Measurements from ENCODE around the gene AKR7A2. TPM values are rescaled to one million over a fixed set of nuclear protein-coding genes. Genes with fewer than 3 reads are reported as not detected.
"Not testable (repeated sequence)": the region's sequence is repeated elsewhere in the genome, so short reads cannot be mapped to it uniquely, and the experiment has no call there.

Gene AKR7A2
- polyA plus RNA-seq, 1 donor from 2014 or later: 87.9 TPM

DNA sequence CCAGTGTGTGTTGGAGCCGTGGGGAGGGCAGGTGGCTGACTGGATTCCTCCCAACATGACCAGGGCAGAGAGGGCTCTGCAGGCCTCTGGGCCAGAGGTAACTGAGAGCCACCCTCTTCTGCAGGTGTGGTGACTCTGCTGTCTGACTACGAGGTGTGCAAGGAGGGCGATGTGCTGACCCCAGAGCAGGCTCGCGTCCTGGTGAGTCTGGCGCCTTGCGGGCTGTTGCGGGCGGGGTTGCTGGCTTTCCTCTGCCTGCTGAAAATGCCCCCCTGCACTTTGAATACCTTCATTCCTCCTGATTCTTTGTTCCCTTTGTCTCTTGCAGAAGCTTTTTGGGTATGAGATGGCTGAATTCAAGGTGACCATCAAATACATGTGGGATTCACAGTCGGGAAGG, 53.6 kb downstream of the AKR7A2 start:
- no peaks in the 10 kb centered on the region for H3K9me3 Mint-ChIP-seq
- H3K27ac Mint-ChIP-seq: no peak overlapping the region
- H3K4me3 Mint-ChIP-seq: no peak overlapping the region
- peaks cover 3 to 6% (median 4%) of the 10 kb centered on the region in 3 donors for H3K4me1 Mint-ChIP-seq
- H3K36me3 Mint-ChIP-seq: peaks cover under 1% of the 10 kb centered on the region
- no peaks in the 10 kb centered on the region for H3K27me3 Mint-ChIP-seq

DNA sequence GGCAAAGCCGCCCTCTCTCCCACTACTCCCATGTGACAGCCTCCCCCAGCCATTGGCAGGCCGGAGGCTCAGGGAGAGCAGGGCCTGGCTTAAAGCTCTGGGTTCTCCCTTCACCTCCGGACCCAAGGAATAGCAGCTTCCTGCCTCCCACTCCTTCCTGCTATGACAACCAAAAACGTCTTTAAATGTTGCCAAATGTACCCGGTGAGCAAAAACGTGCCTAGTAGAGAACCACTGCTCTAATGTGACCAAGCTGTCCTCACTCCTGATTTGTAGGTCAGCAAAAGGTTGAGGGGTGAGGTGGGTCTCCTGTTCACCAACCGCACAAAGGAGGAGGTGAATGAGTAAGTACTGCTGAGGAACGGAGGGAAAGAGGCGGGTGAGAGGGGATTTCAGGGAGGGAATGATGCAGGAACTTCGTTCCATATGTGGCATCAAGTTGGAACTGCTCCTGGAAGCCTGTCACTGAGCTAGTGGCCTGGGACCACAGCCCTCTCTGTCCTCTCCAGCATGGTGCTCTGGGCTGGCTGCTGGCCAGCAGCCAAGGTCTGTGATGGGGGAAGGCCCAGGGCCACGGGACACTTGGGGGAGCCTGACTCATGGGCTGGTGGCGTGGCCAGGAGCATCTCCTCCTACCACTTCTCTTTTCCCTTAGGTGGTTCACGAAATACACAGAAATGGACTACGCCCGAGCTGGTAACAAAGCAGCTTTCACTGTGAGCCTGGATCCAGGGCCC, 54.6 kb downstream of the AKR7A2 start:
- Mint-ChIP-seq H3K4me3 (no peak overlapping the region), H3K27me3 (no peaks in the 10 kb centered on the region), H3K9me3 (no peaks in the 10 kb centered on the region), H3K4me1 (peaks cover 9 to 12% (median 10%) of the 10 kb centered on the region in 3 donors), H3K27ac (no peak overlapping the region), H3K36me3 (peaks cover 2% of the 10 kb centered on the region)

DNA sequence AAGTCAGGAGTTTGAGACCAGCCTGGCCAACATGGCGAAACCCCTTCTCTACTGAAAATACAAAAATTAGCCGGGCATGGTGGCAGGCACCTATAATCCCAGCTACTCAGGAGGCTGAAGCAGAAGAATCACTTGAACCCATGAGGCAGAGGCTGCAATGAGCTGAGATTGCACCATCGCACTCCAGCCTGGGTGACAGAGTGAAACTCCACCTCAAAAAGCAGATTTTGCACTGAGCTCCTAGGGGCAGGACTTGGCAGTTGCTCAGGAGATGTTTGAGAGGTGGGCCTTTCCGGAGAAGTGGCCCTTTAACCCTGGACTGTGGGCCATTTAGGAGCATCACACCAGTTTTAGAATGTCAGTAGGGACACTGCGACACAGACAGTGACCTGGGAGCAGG, 55.6 kb downstream of the AKR7A2 start:
- H3K36me3 Mint-ChIP-seq, H3K9me3 Mint-ChIP-seq, H3K27ac Mint-ChIP-seq: not testable (repeated sequence)

DNA sequence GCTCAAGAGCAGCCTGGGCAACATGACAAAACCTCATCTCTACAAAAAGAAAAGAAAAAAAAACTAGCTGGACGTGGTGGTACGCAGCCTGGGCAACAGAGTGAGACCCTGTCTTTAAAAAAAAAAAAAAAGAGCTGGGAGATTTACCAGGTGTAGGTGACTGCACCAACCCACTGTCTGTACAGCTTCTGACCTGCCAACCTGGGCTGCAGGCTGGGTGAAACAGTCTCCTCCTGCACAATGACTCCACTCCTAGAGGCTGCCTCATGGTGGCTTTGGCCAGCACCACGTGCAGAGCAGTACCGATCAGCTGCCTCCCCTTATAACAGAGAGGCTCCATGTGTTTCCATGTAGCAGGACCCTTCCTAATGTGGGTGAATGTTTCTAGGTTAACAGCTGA, 56.7 kb downstream of the AKR7A2 start:
- no peaks in the 10 kb centered on the region for H3K27me3 Mint-ChIP-seq
- H3K36me3 Mint-ChIP-seq: peaks cover 2% of the 10 kb centered on the region
- no peaks in the 10 kb centered on the region for H3K9me3 Mint-ChIP-seq
- no peak overlapping the region for H3K4me3 Mint-ChIP-seq
- H3K4me1 Mint-ChIP-seq: peaks cover 16 to 26% (median 18%) of the 10 kb centered on the region in 3 donors
- peak overlapping the region in 1 of 3 donors; percentile 46 for H3K27ac Mint-ChIP-seq

More for the DNA sequence above, 55.6 kb downstream of the AKR7A2 start:
- not testable (repeated sequence) for H3K27me3 Mint-ChIP-seq, H3K4me3 Mint-ChIP-seq
- H3K4me1 Mint-ChIP-seq: peaks cover 9 to 19% (median 10%) of the 10 kb centered on the region in 3 donors

DNA sequence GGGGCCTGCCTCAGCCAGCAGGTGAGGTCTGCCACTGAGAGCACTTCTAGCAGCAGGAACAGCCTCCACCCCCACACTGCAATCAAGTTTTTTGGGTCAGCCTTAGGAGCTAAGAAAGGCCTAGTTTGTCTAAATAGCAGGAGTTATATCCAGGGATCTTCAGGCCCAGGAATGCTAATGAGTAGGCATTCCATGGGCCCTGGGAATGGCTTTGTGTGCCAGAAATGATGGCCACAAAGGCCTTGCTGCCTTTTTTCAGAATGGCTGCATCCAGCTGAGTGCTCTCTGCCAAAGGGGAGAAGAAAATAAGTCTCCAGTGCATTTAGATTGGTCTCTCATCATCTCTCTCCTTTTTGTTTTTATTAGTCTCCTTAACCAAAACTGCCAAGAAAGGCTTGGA, 57.5 kb downstream of the AKR7A2 start:
- Mint-ChIP-seq H3K27ac (no peak overlapping the region), H3K36me3 (peaks cover 2% of the 10 kb centered on the region), H3K4me1 (peaks cover 17 to 28% (median 20%) of the 10 kb centered on the region in 3 donors), H3K27me3 (no peaks in the 10 kb centered on the region), H3K9me3 (no peaks in the 10 kb centered on the region), H3K4me3 (peak overlapping the region in 1 of 4 donors; percentile 40)

Other genes starting within 250 kb of the AKR7A2 start
- gene UBR4, start 101.9 kb downstream of the AKR7A2 start, polyA plus RNA-seq: 14.1 TPM
- 19.5 TPM for gene EMC1, start 60.6 kb downstream of the AKR7A2 start, polyA plus RNA-seq
- 34.9 TPM for gene MRTO4, start 60.3 kb downstream of the AKR7A2 start, polyA plus RNA-seq
- 0.20 TPM for gene AKR7A3, start 23.4 kb downstream of the AKR7A2 start, polyA plus RNA-seq
- 12.7 TPM for gene SLC66A1, start 182 bp upstream of the AKR7A2 start, polyA plus RNA-seq
- 419 TPM for gene CAPZB, start 173.4 kb upstream of the AKR7A2 start, polyA plus RNA-seq